GM12873 (cell line): ENCODE measurements around the gene DNAAF1.

ENCODE experiments used
- CTCF ChIP-seq: IDR thresholded peaks from 2 replicates; pipeline ENCODE4 v1.5.1; 2012; ENCODE audit warnings: low read depth, mild to moderate bottlenecking, moderate library complexity, low read length, control low read depth; ENCODE audit not compliant: insufficient read depth; ENCODE audit errors: missing control alignments

The DNAAF1 gene

GRCh38 chr16:84209989-84210388 is 64.9 kb downstream of the DNAAF1 start:
- TF ChIP-seq CTCF = no peak

GRCh38 chr16:84212154-84212553 is 67.0 kb downstream of the DNAAF1 start:
- no peak for TF ChIP-seq CTCF

- TF ChIP-seq CTCF = no peak
Measured at GRCh38 chr16:84212631-84213030, 67.5 kb downstream of the DNAAF1 start.

- no peak for TF ChIP-seq CTCF
Measured at GRCh38 chr16:84214451-84215066, 69.5 kb downstream of the DNAAF1 start.

GRCh38 chr16:84215531-84215930 is 70.4 kb downstream of the DNAAF1 start:
- TF ChIP-seq CTCF = no peak

GRCh38 chr16:84218176-84218823 is 73.2 kb downstream of the DNAAF1 start:
- no peak for TF ChIP-seq CTCF

GRCh38 chr16:84218956-84219355 is 73.8 kb downstream of the DNAAF1 start:
- TF ChIP-seq CTCF = no peak
